Activated naive CD8-positive, alpha-beta T cell treated with anti-CD3 and anti-CD28 coated beads, Interleukin-2, amount 50 U/mL, for 24 hours (primary cell): ENCODE results near the gene NTN3.
"Not testable (repeated sequence)": the region's sequence is repeated elsewhere in the genome, so short reads cannot be mapped to it uniquely, and the experiment has no call there.

Experiments
- ATAC-seq: fragments of 150-1000 bp; cut with Tn5 transposase; one replicate; pipeline ENCODE4 v1.10.0; 2021
- DNase-seq: peaks from one replicate; pipeline ENCODE4 v3.0.0; 2021
- H3K27ac Mint-ChIP-seq: one replicate; pipeline ENCODE4 v1.8.0; 2021; ENCODE audit warnings: mild to moderate bottlenecking, mixed read lengths
- H3K27me3 Mint-ChIP-seq: one replicate; pipeline ENCODE4 v1.8.0; 2021; ENCODE audit warnings: mixed read lengths
- H3K36me3 Mint-ChIP-seq: one replicate; pipeline ENCODE4 v1.8.0; 2021; ENCODE audit warnings: low read depth, mixed read lengths
- H3K4me1 Mint-ChIP-seq: one replicate; pipeline ENCODE4 v1.8.0; 2021; ENCODE audit warnings: mixed read lengths
- H3K4me3 Mint-ChIP-seq: one replicate; pipeline ENCODE4 v1.8.0; 2021; ENCODE audit warnings: mild to moderate bottlenecking, moderate library complexity, mixed read lengths
- H3K9me3 Mint-ChIP-seq: one replicate; pipeline ENCODE4 v1.8.0; 2021; ENCODE audit warnings: mixed read lengths

The NTN3 gene

GRCh38 chr16:2475413-2476344 lies 4.6 kb downstream of the NTN3 start:
- no peaks in the 10 kb centered on the region for H3K9me3 Mint-ChIP-seq
- peaks cover 9% of the 10 kb centered on the region for H3K27me3 Mint-ChIP-seq
- DNase-seq (peak; percentile 56), ATAC-seq (peak; percentile 61)
- peak overlapping the region; percentile 49 for H3K27ac Mint-ChIP-seq
- H3K36me3 Mint-ChIP-seq, result no peaks in the 10 kb centered on the region
- H3K4me3 Mint-ChIP-seq, result peak overlapping the region; percentile 70
- H3K4me1 Mint-ChIP-seq, result peaks cover 15% of the 10 kb centered on the region

- no peaks in the 10 kb centered on the region for H3K36me3 Mint-ChIP-seq
These were observed 5.2 kb downstream of the NTN3 start for GRCh38 chr16:2476345-2476720.

GRCh38 chr16:2476741-2477140 lies 5.6 kb downstream of the NTN3 start:
- ATAC-seq (no peak), DNase-seq (no peak)
- Mint-ChIP-seq H3K4me3 (peak overlapping the region; percentile 65), H3K9me3 (no peaks in the 10 kb centered on the region), H3K36me3 (no peaks in the 10 kb centered on the region), H3K27ac (no peak overlapping the region), H3K4me1 (peaks cover 15% of the 10 kb centered on the region), H3K27me3 (peaks cover 7% of the 10 kb centered on the region)

More at GRCh38 chr16:2476345-2476720, 5.2 kb downstream of the NTN3 start:
- H3K9me3 Mint-ChIP-seq, result no peaks in the 10 kb centered on the region
- H3K27ac Mint-ChIP-seq, result peak overlapping the region; percentile 49
- H3K4me1 Mint-ChIP-seq, result peaks cover 15% of the 10 kb centered on the region
- DNase-seq, result no peak
- H3K27me3 Mint-ChIP-seq, result peaks cover 7% of the 10 kb centered on the region
- H3K4me3 Mint-ChIP-seq, result peak overlapping the region; percentile 65
- no peak for ATAC-seq

DNA sequence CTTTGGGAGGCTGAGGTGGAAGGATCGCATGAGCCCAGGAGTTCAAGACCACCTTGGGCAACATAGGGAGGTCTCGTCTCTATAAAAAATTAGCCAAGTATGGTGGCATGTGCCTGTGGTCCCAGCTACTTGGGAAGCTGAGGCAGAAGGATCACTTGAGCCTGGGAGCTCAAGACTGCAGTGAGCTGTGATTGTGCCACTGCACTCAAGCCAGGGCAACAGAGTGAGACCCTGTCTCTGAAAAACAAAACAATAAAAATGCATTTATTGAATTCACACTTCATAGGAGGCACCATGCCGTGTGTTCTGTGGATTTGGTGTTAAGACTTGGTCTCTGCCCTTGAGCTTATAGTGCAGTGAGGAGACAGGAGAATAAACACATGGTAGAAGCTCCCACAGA lies 6.2 kb downstream of the NTN3 start:
- Mint-ChIP-seq H3K4me1 (peaks cover 14% of the 10 kb centered on the region), H3K36me3 (no peaks in the 10 kb centered on the region), H3K4me3 (no peak overlapping the region), H3K27me3 (peaks cover 7% of the 10 kb centered on the region), H3K9me3 (no peaks in the 10 kb centered on the region), H3K27ac (no peak overlapping the region)
- no peak for DNase-seq
- ATAC-seq, result no peak

GRCh38 chr16:2478279-2478678 lies 7.2 kb downstream of the NTN3 start:
- Mint-ChIP-seq H3K9me3 (no peaks in the 10 kb centered on the region), H3K36me3 (no peaks in the 10 kb centered on the region), H3K27ac (no peak overlapping the region), H3K4me1 (peaks cover 9% of the 10 kb centered on the region), H3K27me3 (peaks cover 2% of the 10 kb centered on the region), H3K4me3 (no peak overlapping the region)
- ATAC-seq (no peak), DNase-seq (no peak)

DNA sequence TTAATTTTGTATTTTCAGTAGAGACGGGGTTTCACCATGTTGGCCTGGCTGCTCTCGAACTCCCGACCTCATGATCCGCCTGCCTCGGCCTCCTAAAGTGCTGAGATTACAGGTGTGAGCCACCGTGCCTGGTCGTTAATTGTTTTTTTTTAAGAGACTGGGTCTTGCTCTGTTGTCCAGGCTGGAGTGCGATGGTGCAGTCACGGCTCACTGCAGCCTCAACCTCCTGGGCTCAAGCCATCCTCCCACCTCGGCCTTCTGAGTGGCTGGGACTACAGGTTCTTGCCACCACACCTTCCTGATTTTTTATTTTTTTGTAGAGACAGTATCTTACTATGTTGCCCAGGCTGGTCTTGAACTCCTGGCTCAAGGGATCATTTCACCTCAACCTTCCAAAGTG lies 8.9 kb downstream of the NTN3 start:
- not testable (repeated sequence) for H3K36me3 Mint-ChIP-seq, H3K27me3 Mint-ChIP-seq, ATAC-seq, DNase-seq, H3K9me3 Mint-ChIP-seq, H3K4me1 Mint-ChIP-seq, H3K4me3 Mint-ChIP-seq, H3K27ac Mint-ChIP-seq

GRCh38 chr16:2480948-2481347 lies 9.9 kb downstream of the NTN3 start:
- H3K27me3 Mint-ChIP-seq, result no peaks in the 10 kb centered on the region
- H3K9me3 Mint-ChIP-seq, result no peaks in the 10 kb centered on the region
- no peak overlapping the region for H3K4me3 Mint-ChIP-seq
- no peaks in the 10 kb centered on the region for H3K36me3 Mint-ChIP-seq
- no peak overlapping the region for H3K27ac Mint-ChIP-seq
- ATAC-seq (no peak), DNase-seq (no peak)
- peaks cover 5% of the 10 kb centered on the region for H3K4me1 Mint-ChIP-seq

DNA sequence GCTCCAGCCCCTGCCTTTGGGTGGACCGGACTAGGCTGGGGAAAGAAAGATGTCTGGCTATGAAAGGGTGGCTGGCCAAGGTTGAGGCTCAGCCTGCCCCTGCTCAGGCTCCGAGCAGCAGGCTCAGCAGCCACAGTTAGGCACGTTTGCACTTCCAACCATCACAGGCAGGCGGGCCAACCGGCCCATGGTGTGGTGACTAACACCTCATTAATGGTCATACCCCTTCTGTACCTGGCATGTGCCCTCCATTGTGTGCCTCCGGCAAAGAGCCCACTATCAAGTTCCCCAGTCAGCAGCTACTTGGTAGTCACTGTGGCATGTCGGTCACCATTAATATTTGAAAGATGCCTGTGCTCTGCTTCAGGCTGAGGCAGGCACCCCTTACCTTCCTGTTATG lies 10.6 kb downstream of the NTN3 start:
- H3K4me3 Mint-ChIP-seq, result no peak overlapping the region
- H3K27me3 Mint-ChIP-seq, result no peaks in the 10 kb centered on the region
- H3K27ac Mint-ChIP-seq, result no peak overlapping the region
- H3K36me3 Mint-ChIP-seq, result no peaks in the 10 kb centered on the region
- H3K4me1 Mint-ChIP-seq, result peaks cover 2% of the 10 kb centered on the region
- ATAC-seq (no peak), DNase-seq (no peak)
- H3K9me3 Mint-ChIP-seq, result no peaks in the 10 kb centered on the region

DNA sequence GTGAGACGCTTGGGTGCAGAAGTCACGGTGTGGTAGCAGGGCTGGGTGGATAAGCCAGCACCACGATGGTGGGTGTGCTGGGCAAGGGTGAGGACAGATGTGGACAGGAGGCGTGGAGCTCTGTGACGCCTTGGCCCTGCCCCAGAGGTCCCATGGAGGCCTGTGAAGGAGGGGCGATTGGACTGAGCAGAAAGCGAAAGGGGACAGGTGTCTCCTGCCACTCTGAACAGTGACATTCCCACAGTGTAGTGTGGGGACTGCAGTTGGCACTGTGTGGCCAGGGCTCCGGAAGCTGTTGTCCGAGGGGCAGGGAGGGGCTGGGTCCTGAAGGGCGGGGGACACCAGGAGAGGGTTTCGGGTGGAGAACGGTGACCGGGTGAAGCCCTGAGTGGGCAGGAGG lies 11.2 kb downstream of the NTN3 start:
- DNase-seq (no peak), ATAC-seq (no peak)
- Mint-ChIP-seq H3K9me3 (no peaks in the 10 kb centered on the region), H3K27ac (no peak overlapping the region), H3K27me3 (no peaks in the 10 kb centered on the region), H3K36me3 (no peaks in the 10 kb centered on the region), H3K4me1 (peaks cover 8% of the 10 kb centered on the region), H3K4me3 (no peak overlapping the region)

DNA sequence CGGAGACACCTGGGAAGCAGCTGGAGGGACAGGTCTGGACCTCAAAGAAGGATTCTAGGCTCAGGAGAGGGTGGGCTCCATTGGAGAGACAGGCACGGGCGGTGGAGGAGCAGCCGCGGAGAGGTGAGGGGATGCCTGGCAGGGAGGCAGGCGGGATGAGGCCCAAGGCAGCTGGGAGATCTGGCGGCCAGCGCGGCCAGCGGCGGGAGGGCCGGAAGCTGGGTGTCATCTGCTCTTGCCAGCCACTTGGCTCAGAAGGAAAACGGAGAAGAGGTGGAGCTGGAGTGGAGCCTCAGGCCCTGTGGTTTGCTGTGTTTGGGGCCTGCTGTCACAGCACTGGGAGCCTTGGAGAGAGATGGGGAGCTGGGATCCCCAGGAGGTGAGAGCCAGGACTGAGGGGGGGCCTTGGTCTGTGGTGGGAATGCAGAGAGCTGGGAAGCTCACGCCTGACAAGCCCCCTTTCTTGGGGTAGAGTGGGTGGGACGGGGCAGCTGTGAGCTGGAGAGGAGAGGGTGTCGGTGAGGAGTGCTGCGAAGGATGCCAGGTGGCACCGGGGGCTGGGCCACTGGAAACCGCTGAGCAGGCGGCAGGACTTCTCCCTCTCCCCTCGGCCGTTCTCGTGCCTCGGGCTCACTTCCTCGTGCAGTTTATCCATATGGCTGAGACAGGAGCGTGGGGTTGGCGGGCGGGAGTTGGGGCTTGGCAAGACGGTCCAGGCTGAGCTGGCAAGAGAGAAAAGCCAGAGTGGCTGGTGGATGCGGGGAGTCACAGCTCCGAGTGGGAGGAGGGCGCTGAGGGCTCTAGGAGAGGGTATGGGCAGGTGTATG lies 11.8 kb downstream of the NTN3 start:
- no peaks in the 10 kb centered on the region for H3K27me3 Mint-ChIP-seq
- DNase-seq, result no peak
- H3K9me3 Mint-ChIP-seq, result no peaks in the 10 kb centered on the region
- H3K4me1 Mint-ChIP-seq, result peaks cover 14% of the 10 kb centered on the region
- no peak for ATAC-seq
- no peaks in the 10 kb centered on the region for H3K36me3 Mint-ChIP-seq
- H3K27ac Mint-ChIP-seq, result no peak overlapping the region
- H3K4me3 Mint-ChIP-seq, result no peak overlapping the region

GRCh38 chr16:2483939-2484897 lies 13.1 kb downstream of the NTN3 start:
- no peak for DNase-seq
- H3K9me3 Mint-ChIP-seq, result no peaks in the 10 kb centered on the region
- peaks cover 18% of the 10 kb centered on the region for H3K4me1 Mint-ChIP-seq
- H3K36me3 Mint-ChIP-seq, result no peaks in the 10 kb centered on the region
- H3K27me3 Mint-ChIP-seq, result no peaks in the 10 kb centered on the region
- no peak overlapping the region for H3K27ac Mint-ChIP-seq
- H3K4me3 Mint-ChIP-seq, result no peak overlapping the region
- ATAC-seq, result no peak

GRCh38 chr16:2484898-2485508 lies 13.9 kb downstream of the NTN3 start:
- no peaks in the 10 kb centered on the region for H3K36me3 Mint-ChIP-seq
- no peaks in the 10 kb centered on the region for H3K27me3 Mint-ChIP-seq
- ATAC-seq (no peak), DNase-seq (no peak)
- no peaks in the 10 kb centered on the region for H3K9me3 Mint-ChIP-seq
- H3K4me1 Mint-ChIP-seq, result peaks cover 18% of the 10 kb centered on the region
- no peak overlapping the region for H3K27ac Mint-ChIP-seq
- H3K4me3 Mint-ChIP-seq, result no peak overlapping the region

DNA sequence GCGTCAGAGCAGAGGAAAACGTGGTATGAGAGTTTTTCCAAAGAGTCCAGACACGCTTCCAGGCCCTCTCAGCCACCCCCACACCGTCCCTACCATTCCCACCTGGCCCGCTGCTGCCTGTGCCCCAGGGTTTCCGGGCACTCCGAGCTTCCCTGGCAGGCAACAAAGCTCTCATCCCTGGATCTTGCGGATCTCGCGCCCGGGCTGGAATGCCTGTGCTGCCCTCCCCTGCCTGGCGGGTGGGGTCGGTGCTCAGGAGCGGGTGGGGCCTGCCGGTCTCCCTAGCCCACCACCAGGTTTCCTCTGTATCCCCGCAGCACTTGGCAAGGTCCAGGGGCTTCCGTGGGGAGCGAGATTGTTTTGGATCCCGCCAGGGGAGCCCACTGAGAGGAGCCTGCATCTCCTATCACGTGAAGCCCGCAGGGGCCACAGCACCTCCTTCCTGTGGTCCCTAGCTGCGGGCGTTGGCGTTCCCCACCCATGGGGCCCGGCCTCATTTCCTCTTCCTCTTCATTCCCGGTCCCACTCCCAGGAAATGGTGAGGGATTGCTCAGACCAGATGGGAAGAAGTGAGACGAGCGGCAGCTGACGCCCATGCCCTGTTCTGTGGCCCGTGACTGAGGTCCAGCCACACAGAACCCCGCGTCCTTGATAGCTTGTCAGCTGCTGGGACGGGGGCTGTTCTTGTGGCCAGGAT lies 14.9 kb downstream of the NTN3 start:
- ATAC-seq, result no peak
- no peaks in the 10 kb centered on the region for H3K9me3 Mint-ChIP-seq

More for the DNA sequence above, 14.9 kb downstream of the NTN3 start:
- H3K4me3 Mint-ChIP-seq, result no peak overlapping the region
- no peaks in the 10 kb centered on the region for H3K36me3 Mint-ChIP-seq
- peaks cover 18% of the 10 kb centered on the region for H3K4me1 Mint-ChIP-seq
- no peaks in the 10 kb centered on the region for H3K27me3 Mint-ChIP-seq
- DNase-seq, result no peak
- no peak overlapping the region for H3K27ac Mint-ChIP-seq
